Thyroid gland (tissue), 4 donors: ENCODE results near the gene SLC22A7.

Source experiments
- POLR2A ChIP-seq, 2 donors: fragments of 450-650 bp; IDR thresholded peaks; one replicate each; pipeline ENCODE4 v1.6.1; 2017; ENCODE audit warnings: antibody characterized with exemption in 2 of 2, mild to moderate bottlenecking in 2 of 2, moderate library complexity in 1 of 2
- TF ChIP-seq, protein P1 (sequence below), 6 experiments: fragments of 200-600 bp in 3 of 6; fragments of 450-650 bp in 3 of 6; sonication (generic) in 3 of 6; IDR thresholded peaks; one replicate each; pipeline ENCODE4 v1.5.1; 2016 to 2019; ENCODE audit warnings: antibody characterized with exemption in 6 of 6, mild to moderate bottlenecking in 2 of 6, inconsistent platforms in 1 of 6, moderate library complexity in 1 of 6

DNA sequence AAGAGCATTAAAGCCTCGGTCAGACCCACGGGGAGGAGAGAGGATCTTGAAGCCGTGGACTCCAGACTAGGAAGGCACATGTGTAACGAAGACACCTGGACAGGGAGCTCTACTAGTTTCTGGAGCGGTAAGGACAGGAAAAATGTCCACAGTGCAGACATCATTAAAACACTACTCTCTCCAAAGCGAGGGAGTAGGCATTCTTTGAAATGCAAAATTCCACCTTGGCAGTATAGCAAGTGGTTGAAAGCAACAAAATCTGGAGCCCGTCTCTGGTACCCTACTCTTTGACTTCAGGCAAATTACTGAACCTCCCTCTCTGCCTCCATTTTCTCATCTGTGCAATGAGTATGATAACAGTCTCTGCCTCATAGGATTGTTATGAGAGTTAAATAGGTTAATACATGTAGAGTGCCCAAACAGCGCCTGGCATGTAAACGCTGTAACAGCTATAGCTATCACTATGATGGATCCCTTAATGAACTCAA, 11.0 kb downstream of the SLC22A7 start:
- TF ChIP-seq, protein P1, sequence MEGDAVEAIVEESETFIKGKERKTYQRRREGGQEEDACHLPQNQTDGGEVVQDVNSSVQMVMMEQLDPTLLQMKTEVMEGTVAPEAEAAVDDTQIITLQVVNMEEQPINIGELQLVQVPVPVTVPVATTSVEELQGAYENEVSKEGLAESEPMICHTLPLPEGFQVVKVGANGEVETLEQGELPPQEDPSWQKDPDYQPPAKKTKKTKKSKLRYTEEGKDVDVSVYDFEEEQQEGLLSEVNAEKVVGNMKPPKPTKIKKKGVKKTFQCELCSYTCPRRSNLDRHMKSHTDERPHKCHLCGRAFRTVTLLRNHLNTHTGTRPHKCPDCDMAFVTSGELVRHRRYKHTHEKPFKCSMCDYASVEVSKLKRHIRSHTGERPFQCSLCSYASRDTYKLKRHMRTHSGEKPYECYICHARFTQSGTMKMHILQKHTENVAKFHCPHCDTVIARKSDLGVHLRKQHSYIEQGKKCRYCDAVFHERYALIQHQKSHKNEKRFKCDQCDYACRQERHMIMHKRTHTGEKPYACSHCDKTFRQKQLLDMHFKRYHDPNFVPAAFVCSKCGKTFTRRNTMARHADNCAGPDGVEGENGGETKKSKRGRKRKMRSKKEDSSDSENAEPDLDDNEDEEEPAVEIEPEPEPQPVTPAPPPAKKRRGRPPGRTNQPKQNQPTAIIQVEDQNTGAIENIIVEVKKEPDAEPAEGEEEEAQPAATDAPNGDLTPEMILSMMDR (IDR thresholded peaks at IDR 0.05): no peak
- no peak for TF ChIP-seq POLR2A (IDR thresholded peaks at IDR 0.05)
